GM23338 (cell line): ENCODE results near the gene FBXL19. TPM values are rescaled to one million over a fixed set of nuclear protein-coding genes. Genes with fewer than 3 reads are reported as not detected.

Experiments
- CREB1 ChIP-seq: fragments of 250-450 bp; sonication (Bioruptor Pico); IDR thresholded peaks from 2 replicates; pipeline ENCODE4 v1.5.0; 2020; ENCODE audit warnings: low read depth, mild to moderate bottlenecking, moderate library complexity
- JUNB ChIP-seq: IDR thresholded peaks from one replicate; pipeline ENCODE4 v1.6.1; 2016; ENCODE audit warnings: antibody characterized with exemption; ENCODE audit not compliant: unreplicated experiment
- POLR2AphosphoS5 ChIP-seq: IDR thresholded peaks from 2 replicates; pipeline ENCODE4 v1.6.1; 2016; ENCODE audit warnings: antibody characterized with exemption, low read depth
- STAT1 ChIP-seq: IDR thresholded peaks from one replicate; pipeline ENCODE4 v1.6.1; 2016; ENCODE audit warnings: antibody characterized with exemption; ENCODE audit not compliant: unreplicated experiment
- ZNF114 ChIP-seq: fragments of 250-450 bp; sonication (Bioruptor Pico); IDR thresholded peaks from 2 replicates; pipeline ENCODE4 v1.5.0; 2020; ENCODE audit warnings: mild to moderate bottlenecking, moderate library complexity
- ZNF331 ChIP-seq: fragments of 250-450 bp; sonication (Bioruptor Pico); IDR thresholded peaks from 2 replicates; pipeline ENCODE4 v1.5.0; 2020; ENCODE audit warnings: low read depth, mild to moderate bottlenecking, moderate library complexity
- microRNA counts: library from miRNA; unstranded; fragments of <30 nt; microRNA quantifications from one replicate; lab custom pipeline; 2017
- microRNA-seq: library from miRNA; unstranded; fragments of <30 nt; microRNA quantifications from one replicate; pipeline ENCODE4, GENCODE V29; 2017
- polyA plus RNA-seq: library from polyadenylated mRNA; unstranded; fragments of >200 nt; fragmentation: Nextera tagmentation; extraction: Ambion mirVana; gene quantifications from 2 replicates; pipeline ENCODE4 v1.2.1, GENCODE V29; 2016
- small RNA-seq: library from RNA; depleted of rRNA; stranded (forward); fragments of <200 nt; gene quantifications from one replicate; pipeline ENCODE3, GENCODE V24; 2014; ENCODE audit warnings: low replicate concordance
- total RNA-seq: library from RNA; depleted of rRNA; stranded (reverse); fragments of >200 nt; shearing (Covaris generic); gene quantifications from 2 replicates; pipeline ENCODE4 v1.2.3, GENCODE V29; 2014; rRNA removed
- TF ChIP-seq, protein P1 (sequence below): IDR thresholded peaks from 2 replicates; pipeline ENCODE4 v1.6.1; 2016; ENCODE audit warnings: antibody characterized with exemption

FBXL19 gene
- total and polyA plus RNA-seq, 2 experiments from 2014 or later = 12.5 to 71.5 TPM

DNA sequence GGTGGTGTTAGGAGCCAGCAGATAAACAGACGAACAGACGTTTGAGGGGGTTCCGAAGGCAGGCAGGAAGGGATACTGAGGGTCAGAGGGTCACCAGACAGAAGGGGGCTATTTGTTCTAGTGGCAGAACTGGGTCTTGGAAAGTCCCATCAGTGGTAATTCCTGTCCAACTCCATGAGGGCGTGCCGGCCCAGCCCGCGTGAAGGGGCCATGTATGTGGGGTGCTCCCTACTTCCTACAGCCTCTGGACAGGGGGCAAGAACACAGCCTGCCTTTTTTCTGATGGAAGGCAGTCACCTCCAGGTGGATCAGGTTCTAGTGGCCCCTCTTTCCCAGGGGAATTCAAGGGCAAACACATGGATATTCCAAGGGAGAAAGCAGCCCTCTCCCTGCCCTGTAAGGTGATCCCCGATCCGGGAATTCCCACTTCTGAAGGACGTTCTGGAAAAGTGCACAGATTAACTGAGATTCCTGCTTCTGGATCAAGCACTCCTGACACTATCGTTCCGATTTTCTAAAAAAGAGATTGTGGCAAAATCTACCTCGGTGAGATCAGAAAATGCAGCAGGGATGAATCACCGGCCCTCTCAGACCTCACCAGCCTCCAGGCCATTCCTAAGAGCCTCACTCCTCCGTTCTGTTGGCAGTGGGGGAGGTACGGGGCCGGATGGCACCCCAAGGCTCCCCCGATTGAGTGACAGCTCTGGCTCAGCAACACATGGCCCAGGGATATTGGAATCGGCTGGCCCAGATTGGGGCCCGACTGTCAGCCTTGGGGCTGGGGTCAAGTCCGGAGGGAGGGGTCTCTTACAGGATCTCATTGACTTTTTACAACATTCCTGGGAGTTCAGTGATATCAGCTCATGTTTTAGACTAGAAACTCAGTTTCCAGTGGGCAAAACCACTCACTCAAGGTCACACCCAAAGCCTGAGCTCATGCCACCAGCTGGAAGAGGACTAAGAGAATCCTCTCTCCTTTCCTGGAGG, 74.6 kb downstream of the FBXL19 start (continued):
- TF ChIP-seq, protein P1, sequence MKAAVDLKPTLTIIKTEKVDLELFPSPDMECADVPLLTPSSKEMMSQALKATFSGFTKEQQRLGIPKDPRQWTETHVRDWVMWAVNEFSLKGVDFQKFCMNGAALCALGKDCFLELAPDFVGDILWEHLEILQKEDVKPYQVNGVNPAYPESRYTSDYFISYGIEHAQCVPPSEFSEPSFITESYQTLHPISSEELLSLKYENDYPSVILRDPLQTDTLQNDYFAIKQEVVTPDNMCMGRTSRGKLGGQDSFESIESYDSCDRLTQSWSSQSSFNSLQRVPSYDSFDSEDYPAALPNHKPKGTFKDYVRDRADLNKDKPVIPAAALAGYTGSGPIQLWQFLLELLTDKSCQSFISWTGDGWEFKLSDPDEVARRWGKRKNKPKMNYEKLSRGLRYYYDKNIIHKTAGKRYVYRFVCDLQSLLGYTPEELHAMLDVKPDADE = no peak
- TF ChIP-seq ZNF331 (CRISPR knock-in tag) = no peak
- no peak for TF ChIP-seq POLR2AphosphoS5
- no peak for TF ChIP-seq CREB1
- no peak for TF ChIP-seq STAT1
- no peak for TF ChIP-seq JUNB
- no peak for TF ChIP-seq ZNF114 (CRISPR knock-in tag)

MicroRNAs within 50 kb of the gene (microRNA counts, 767-probe panel; counts per million panel counts)
- microRNA hsa-miR-762 (lab: Ali Mortazavi, UCI) = not detected

Small RNA genes lying within 50 kb of the gene (microRNA-seq; reads per million reads assigned to microRNA genes)
- not detected for gene MIR4519
- not detected for gene MIR762

Small RNA genes lying within 50 kb of the gene (small RNA-seq; reads per million reads assigned to genes)
- gene AC135048.1 (not detected), gene MIR4519 (not detected), gene MIR762 (not detected)

Other genes with a start within 250 kb of the FBXL19 start
- gene SRCAP, start 224.4 kb upstream of the FBXL19 start, total RNA-seq = 38.4 and 44.3 TPM in 2 replicates
- 14.1 and 15.3 TPM in 2 replicates for gene SRCAP, start 224.4 kb upstream of the FBXL19 start, polyA plus RNA-seq
- gene PHKG2, start 175.1 kb upstream of the FBXL19 start, total RNA-seq = 27.0 and 31.3 TPM in 2 replicates
- gene PHKG2, start 175.1 kb upstream of the FBXL19 start, polyA plus RNA-seq = 26.9 and 28.1 TPM in 2 replicates
- gene CFAP119, start 161.5 kb upstream of the FBXL19 start, total RNA-seq = 2.2 and 2.7 TPM in 2 replicates
- 4.4 and 5.2 TPM in 2 replicates for gene CFAP119, start 161.5 kb upstream of the FBXL19 start, polyA plus RNA-seq
- 78.5 and 80.2 TPM in 2 replicates for gene RNF40, start 161.2 kb upstream of the FBXL19 start, total RNA-seq
- gene RNF40, start 161.2 kb upstream of the FBXL19 start, polyA plus RNA-seq = 32.6 and 36.0 TPM in 2 replicates
- 18.5 and 20.3 TPM in 2 replicates for gene ZNF629, start 136.4 kb upstream of the FBXL19 start, total RNA-seq
- 3.9 and 4.1 TPM in 2 replicates for gene ZNF629, start 136.4 kb upstream of the FBXL19 start, polyA plus RNA-seq
- 17.5 and 20.4 TPM in 2 replicates for gene BCL7C, start 29.5 kb upstream of the FBXL19 start, total RNA-seq
- 21.8 and 22.1 TPM in 2 replicates for gene BCL7C, start 29.5 kb upstream of the FBXL19 start, polyA plus RNA-seq
- 0.52 and 0.54 TPM in 2 replicates for gene CTF1, start 27.0 kb upstream of the FBXL19 start, total RNA-seq
- gene CTF1, start 27.0 kb upstream of the FBXL19 start, polyA plus RNA-seq = 0.24 and 0.43 TPM in 2 replicates
- gene ORAI3, start 25.5 kb downstream of the FBXL19 start, total RNA-seq = 14.9 and 15.9 TPM in 2 replicates
- gene ORAI3, start 25.5 kb downstream of the FBXL19 start, polyA plus RNA-seq = 6.9 and 9.8 TPM in 2 replicates
- 14.5 and 21.9 TPM in 2 replicates for gene SETD1A, start 34.2 kb downstream of the FBXL19 start, total RNA-seq
- 10.8 and 10.9 TPM in 2 replicates for gene SETD1A, start 34.2 kb downstream of the FBXL19 start, polyA plus RNA-seq
- 6.4 and 12.2 TPM in 2 replicates for gene HSD3B7, start 61.6 kb downstream of the FBXL19 start, total RNA-seq
- gene HSD3B7, start 61.6 kb downstream of the FBXL19 start, polyA plus RNA-seq = 4.3 TPM in 2 replicates
- 7.2 and 9.5 TPM in 2 replicates for gene STX1B, start 87.1 kb downstream of the FBXL19 start, total RNA-seq
- gene STX1B, start 87.1 kb downstream of the FBXL19 start, polyA plus RNA-seq = 1.7 and 2.5 TPM in 2 replicates
- gene STX4, start 110.0 kb downstream of the FBXL19 start, total RNA-seq = 13.0 TPM in 2 replicates
- gene STX4, start 110.0 kb downstream of the FBXL19 start, polyA plus RNA-seq = 39.3 and 40.8 TPM in 2 replicates
- 13.1 and 20.6 TPM in 2 replicates for gene ZNF668, start 150.7 kb downstream of the FBXL19 start, total RNA-seq
- 6.2 and 6.5 TPM in 2 replicates for gene ZNF668, start 150.7 kb downstream of the FBXL19 start, polyA plus RNA-seq
- gene ZNF646, start 150.8 kb downstream of the FBXL19 start, total RNA-seq = 19.3 and 29.3 TPM in 2 replicates
- gene ZNF646, start 150.8 kb downstream of the FBXL19 start, polyA plus RNA-seq = 5.3 and 6.3 TPM in 2 replicates
- 1.6 and 2.7 TPM in 2 replicates for gene PRSS53, start 165.4 kb downstream of the FBXL19 start, total RNA-seq
- gene PRSS53, start 165.4 kb downstream of the FBXL19 start, polyA plus RNA-seq = 0.16 and 0.36 TPM in 2 replicates
- 100 and 106 TPM in 2 replicates for gene VKORC1, start 171.2 kb downstream of the FBXL19 start, total RNA-seq
- gene VKORC1, start 171.2 kb downstream of the FBXL19 start, polyA plus RNA-seq = 89.6 and 96.5 TPM in 2 replicates
- 58.9 and 71.2 TPM in 2 replicates for gene BCKDK, start 184.8 kb downstream of the FBXL19 start, total RNA-seq
- gene BCKDK, start 184.8 kb downstream of the FBXL19 start, polyA plus RNA-seq = 35.9 and 36.1 TPM in 2 replicates
- gene KAT8, start 194.1 kb downstream of the FBXL19 start, total RNA-seq = 84.8 and 85.4 TPM in 2 replicates
- gene KAT8, start 194.1 kb downstream of the FBXL19 start, polyA plus RNA-seq = 47.6 and 50.9 TPM in 2 replicates
- gene PRSS8, start 212.2 kb downstream of the FBXL19 start, total RNA-seq = 75.9 and 77.0 TPM in 2 replicates
- gene PRSS8, start 212.2 kb downstream of the FBXL19 start, polyA plus RNA-seq = 59.2 and 65.3 TPM in 2 replicates
- gene PRSS36, start 226.5 kb downstream of the FBXL19 start, total RNA-seq = 1.3 and 1.4 TPM in 2 replicates
- 0.91 and 1.4 TPM in 2 replicates for gene PRSS36, start 226.5 kb downstream of the FBXL19 start, polyA plus RNA-seq